Ectodermal cell (in vitro differentiated cells): Measurements from ENCODE around the gene VEGFD.
A peak's percentile ranks its signal among the peaks of the same experiment; 100 is the strongest.

Experiments
- H3K27ac ChIP-seq: 2 replicates; pipeline ENCODE4 v1.7.0; 2013; ENCODE audit warnings: mild to moderate bottlenecking, low read depth, low read length; ENCODE audit not compliant: insufficient read depth, poor library complexity, severe bottlenecking
- H3K27me3 ChIP-seq: 2 replicates; pipeline ENCODE4 v1.7.0; 2013; ENCODE audit warnings: mild to moderate bottlenecking, low read length; ENCODE audit not compliant: insufficient read depth, control insufficient read depth, poor library complexity, severe bottlenecking
- H3K36me3 ChIP-seq: one replicate; pipeline ENCODE4 v1.7.0; 2013; ENCODE audit warnings: low read length; ENCODE audit not compliant: control insufficient read depth, insufficient read depth
- H3K4me1 ChIP-seq: one replicate; pipeline ENCODE4 v1.7.0; 2013; ENCODE audit warnings: low read length; ENCODE audit not compliant: control insufficient read depth, insufficient read depth
- H3K4me3 ChIP-seq: 2 replicates; pipeline ENCODE4 v1.7.0; 2013; ENCODE audit warnings: low read depth, low read length, control low read depth; ENCODE audit not compliant: insufficient read depth
- H3K9me3 ChIP-seq: 2 replicates; pipeline ENCODE4 v1.7.0; 2013; ENCODE audit warnings: mild to moderate bottlenecking, low read length, moderate library complexity; ENCODE audit not compliant: control insufficient read depth
- WGBS, 2 experiments: methylation state at CpG; one replicate each; pipeline ENCODE4 v1.1.7; 2013; ENCODE audit warnings: missing lambda C conversion rate in 2 of 2; 5-methylcytosine and 5-hydroxymethylcytosine counted together

Gene VEGFD

GRCh38 chrX:15336023-15336413, 48.2 kb downstream of the VEGFD start:
- Histone ChIP-seq H3K4me1 (no peaks in the 10 kb centered on the region), H3K36me3 (no peaks in the 10 kb centered on the region), H3K4me3 (peak overlapping the region; percentile 58), H3K27me3 (no peaks in the 10 kb centered on the region), H3K27ac (no peak overlapping the region), H3K9me3 (no peaks in the 10 kb centered on the region)
- WGBS, 2 experiments: 2 to 4% methylated on average over 9 to 10 of the region's 10 CpGs

GRCh38 chrX:15335135-15336022, 48.8 kb downstream of the VEGFD start, which contains the start of gene PIGA:
Gene PIGA, minus strand, starts transcription at chrX:15335523. Its CDS starts 3,593 bp downstream, at chrX:15331930.
- H3K4me3 ChIP-seq: peak within 1 kb of the TSS; percentile 58
- H3K27ac ChIP-seq: peak within 1 kb of the TSS; percentile 69
- H3K4me1 ChIP-seq: no peaks in the 10 kb centered on the region
- WGBS, 2 experiments: 0% methylated on average over 66 to 67 of the region's 72 CpGs
- H3K36me3 ChIP-seq: no peaks in the 10 kb centered on the region
- no peaks in the 10 kb centered on the region for H3K9me3 ChIP-seq
- no peaks in the 10 kb centered on the region for H3K27me3 ChIP-seq

GRCh38 chrX:15334561-15334960, 49.7 kb downstream of the VEGFD start:
- H3K27ac ChIP-seq: no peak overlapping the region
- H3K9me3 ChIP-seq: no peaks in the 10 kb centered on the region
- no peaks in the 10 kb centered on the region for H3K36me3 ChIP-seq
- peak overlapping the region; percentile 58 for H3K4me3 ChIP-seq
- H3K4me1 ChIP-seq: no peaks in the 10 kb centered on the region
- no peaks in the 10 kb centered on the region for H3K27me3 ChIP-seq
- WGBS, 2 experiments: 45 to 48% methylated on average over 6 to 7 of the region's 7 CpGs

- Histone ChIP-seq H3K4me1 (no peaks in the 10 kb centered on the region), H3K4me3 (no peak overlapping the region), H3K27ac (no peak overlapping the region), H3K27me3 (no peaks in the 10 kb centered on the region), H3K9me3 (no peaks in the 10 kb centered on the region), H3K36me3 (no peaks in the 10 kb centered on the region)
- WGBS, 2 experiments: 85 to 96% methylated on average over 2 of the region's 2 CpGs
Observed at GRCh38 chrX:15328821-15329220, 55.4 kb downstream of the VEGFD start.

- no peaks in the 10 kb centered on the region for H3K4me1 ChIP-seq
- H3K9me3 ChIP-seq: no peaks in the 10 kb centered on the region
- H3K27me3 ChIP-seq: no peaks in the 10 kb centered on the region
- 97 to 100% methylated on average over 1 to 3 of the region's 3 CpGs for WGBS, 2 experiments
- no peak overlapping the region for H3K4me3 ChIP-seq
- no peak overlapping the region for H3K27ac ChIP-seq
- no peaks in the 10 kb centered on the region for H3K36me3 ChIP-seq
Observed at GRCh38 chrX:15328131-15328530, 56.1 kb downstream of the VEGFD start.

- no peaks in the 10 kb centered on the region for H3K27me3 ChIP-seq
- no peak overlapping the region for H3K4me3 ChIP-seq
- no peaks in the 10 kb centered on the region for H3K9me3 ChIP-seq
- H3K27ac ChIP-seq: no peak overlapping the region
- no peaks in the 10 kb centered on the region for H3K36me3 ChIP-seq
- WGBS, 2 experiments: 98% methylated on average over 5 of the region's 5 CpGs; no CpG with 5 or more reads in 1 of the 2 experiments
- no peaks in the 10 kb centered on the region for H3K4me1 ChIP-seq
Observed at GRCh38 chrX:15322472-15322871, 61.7 kb downstream of the VEGFD start.

- Histone ChIP-seq H3K4me3 (no peak overlapping the region), H3K36me3 (no peaks in the 10 kb centered on the region), H3K9me3 (no peaks in the 10 kb centered on the region), H3K27ac (no peak overlapping the region), H3K27me3 (no peaks in the 10 kb centered on the region), H3K4me1 (no peaks in the 10 kb centered on the region)
- 78 to 93% methylated on average over 3 of the region's 3 CpGs for WGBS, 2 experiments
Observed at GRCh38 chrX:15322072-15322471, 62.1 kb downstream of the VEGFD start.

- Histone ChIP-seq H3K27ac (no peak overlapping the region), H3K4me1 (no peaks in the 10 kb centered on the region), H3K9me3 (no peaks in the 10 kb centered on the region), H3K27me3 (no peaks in the 10 kb centered on the region), H3K4me3 (no peak overlapping the region), H3K36me3 (no peaks in the 10 kb centered on the region)
- 96 to 100% methylated on average over 4 of the region's 4 CpGs for WGBS, 2 experiments
Observed at GRCh38 chrX:15321447-15321846, 62.8 kb downstream of the VEGFD start.

- Histone ChIP-seq H3K4me3 (no peak overlapping the region), H3K27me3 (no peaks in the 10 kb centered on the region), H3K27ac (no peak overlapping the region), H3K9me3 (no peaks in the 10 kb centered on the region), H3K36me3 (no peaks in the 10 kb centered on the region), H3K4me1 (no peaks in the 10 kb centered on the region)
- 88 to 100% methylated on average over 3 to 4 of the region's 4 CpGs for WGBS, 2 experiments
Observed at GRCh38 chrX:15320297-15320696, 63.9 kb downstream of the VEGFD start.

- no peaks in the 10 kb centered on the region for H3K4me1 ChIP-seq
- WGBS, 2 experiments: 94 to 100% methylated on average over 2 of the region's 4 CpGs
- H3K27ac ChIP-seq: no peak overlapping the region
- H3K36me3 ChIP-seq: no peaks in the 10 kb centered on the region
- H3K4me3 ChIP-seq: no peak overlapping the region
- H3K27me3 ChIP-seq: no peaks in the 10 kb centered on the region
- no peaks in the 10 kb centered on the region for H3K9me3 ChIP-seq
Observed at GRCh38 chrX:15319075-15319474, 65.1 kb downstream of the VEGFD start.
